Measurements from ENCODE around the gene NELL1.

Gene NELL1

GRCh38 chr11:20782775-20783174, 113.4 kb downstream of the NELL1 start:
- no peak overlapping the region for H2BK120ac ChIP-seq (ENCODE audit: insufficient read depth, low read length, poor library complexity)
- no peak overlapping the region for H3K23ac ChIP-seq (ENCODE audit: low read length)
- no peak overlapping the region for H2AFZ ChIP-seq (ENCODE audit: insufficient read depth, low read length, poor library complexity)
- no peak overlapping the region for H4K12ac ChIP-seq (ENCODE audit: low read depth, low read length)
- H3K18ac ChIP-seq (ENCODE audit: low read length): no peak overlapping the region
- H3K36me3 ChIP-seq (ENCODE audit: control insufficient read depth in 1 of 2, insufficient read depth in 2 of 2, low read length in 2 of 2): no peaks in the 10 kb centered on the region
- no peaks in the 10 kb centered on the region for H3K9me3 ChIP-seq (ENCODE audit: insufficient read depth, low read depth, low read length)
- no peak overlapping the region for H3K4me2 ChIP-seq (ENCODE audit: low read length)
- no peak overlapping the region for H3K4ac ChIP-seq (ENCODE audit: low read depth, low read length)
- H2AK5ac ChIP-seq (ENCODE audit: low read length): no peak overlapping the region
- H3K4me3 ChIP-seq (ENCODE audit: low read depth, low read length): no peak overlapping the region
- H3K79me2 ChIP-seq (ENCODE audit: control insufficient read depth, insufficient read depth, low read length, poor library complexity): no peaks in the 10 kb centered on the region
- H3K4me1 ChIP-seq (ENCODE audit: control insufficient read depth in 1 of 2, insufficient read depth in 2 of 2, low read length in 2 of 2): no peaks in the 10 kb centered on the region
- no peaks in the 10 kb centered on the region for H3K27me3 ChIP-seq (ENCODE audit: insufficient read depth, low read length)
- no CpG with 5 or more reads among the region's 3 CpGs for WGBS (ENCODE audit: extremely low coverage, insufficient coverage, insufficient read length)
- no peak overlapping the region for H3K27ac ChIP-seq (ENCODE audit: low read depth, low read length)
- H3K79me1 ChIP-seq (ENCODE audit: low read length): no peaks in the 10 kb centered on the region
- no peak overlapping the region for H3K9ac ChIP-seq (ENCODE audit: low read length)
- no peak overlapping the region for H3K14ac ChIP-seq (ENCODE audit: low read length)
- peak; percentile 57 to 63 for DNase-seq
- no peak overlapping the region for H4K8ac ChIP-seq (ENCODE audit: low read depth, low read length)
- H4K91ac ChIP-seq (ENCODE audit: low read depth, low read length): no peak overlapping the region
- no peak overlapping the region for H2BK12ac ChIP-seq (ENCODE audit: low read length)
- no peak overlapping the region for H2BK5ac ChIP-seq (ENCODE audit: low read depth, low read length, poor library complexity)

- DNase-seq: peak; percentile 4 to 12
- H3K4me3 ChIP-seq (ENCODE audit: low read depth, low read length): no peak overlapping the region
- no peak overlapping the region for H3K14ac ChIP-seq (ENCODE audit: low read length)
- no peak overlapping the region for H4K12ac ChIP-seq (ENCODE audit: low read depth, low read length)
- H3K79me2 ChIP-seq (ENCODE audit: control insufficient read depth, insufficient read depth, low read length, poor library complexity): no peaks in the 10 kb centered on the region
- H3K23ac ChIP-seq (ENCODE audit: low read length): no peak overlapping the region
- no peaks in the 10 kb centered on the region for H3K36me3 ChIP-seq (ENCODE audit: control insufficient read depth in 1 of 2, insufficient read depth in 2 of 2, low read length in 2 of 2)
- H3K9ac ChIP-seq (ENCODE audit: low read length): no peak overlapping the region
- no peak overlapping the region for H2BK5ac ChIP-seq (ENCODE audit: low read depth, low read length, poor library complexity)
- H2AFZ ChIP-seq (ENCODE audit: insufficient read depth, low read length, poor library complexity): no peak overlapping the region
- no peak overlapping the region for H3K4ac ChIP-seq (ENCODE audit: low read depth, low read length)
- H4K8ac ChIP-seq (ENCODE audit: low read depth, low read length): no peak overlapping the region
- no CpG with 5 or more reads among the region's 4 CpGs for WGBS (ENCODE audit: extremely low coverage, insufficient coverage, insufficient read length)
- no peak overlapping the region for H2AK5ac ChIP-seq (ENCODE audit: low read length)
- no peak overlapping the region for H3K4me2 ChIP-seq (ENCODE audit: low read length)
- no peak overlapping the region for H3K18ac ChIP-seq (ENCODE audit: low read length)
- no peaks in the 10 kb centered on the region for H3K79me1 ChIP-seq (ENCODE audit: low read length)
- no peak overlapping the region for H3K27ac ChIP-seq (ENCODE audit: low read depth, low read length)
- no peak overlapping the region for H2BK120ac ChIP-seq (ENCODE audit: insufficient read depth, low read length, poor library complexity)
- H4K91ac ChIP-seq (ENCODE audit: low read depth, low read length): no peak overlapping the region
- H2BK12ac ChIP-seq (ENCODE audit: low read length): no peak overlapping the region
- H3K9me3 ChIP-seq (ENCODE audit: insufficient read depth, low read depth, low read length): no peaks in the 10 kb centered on the region
- no peaks in the 10 kb centered on the region for H3K4me1 ChIP-seq (ENCODE audit: control insufficient read depth in 1 of 2, insufficient read depth in 2 of 2, low read length in 2 of 2)
- H3K27me3 ChIP-seq (ENCODE audit: insufficient read depth, low read length): no peaks in the 10 kb centered on the region
Measured at GRCh38 chr11:20783220-20783619, 113.8 kb downstream of the NELL1 start.

GRCh38 chr11:20790622-20791021, 121.2 kb downstream of the NELL1 start:
- H4K8ac ChIP-seq (ENCODE audit: low read depth, low read length): no peak overlapping the region
- WGBS (ENCODE audit: extremely low coverage, insufficient coverage, insufficient read length): no CpG with 5 or more reads among the region's 7 CpGs
- no peak for DNase-seq

GRCh38 chr11:20795005-20795404, 125.6 kb downstream of the NELL1 start:
- no peak overlapping the region for H3K9ac ChIP-seq (ENCODE audit: low read length)
- H3K79me2 ChIP-seq (ENCODE audit: control insufficient read depth, insufficient read depth, low read length, poor library complexity): no peaks in the 10 kb centered on the region
- H3K14ac ChIP-seq (ENCODE audit: low read length): no peak overlapping the region
- no peak overlapping the region for H2AK5ac ChIP-seq (ENCODE audit: low read length)
- no peak overlapping the region for H3K18ac ChIP-seq (ENCODE audit: low read length)
- no peaks in the 10 kb centered on the region for H3K79me1 ChIP-seq (ENCODE audit: low read length)
- H2BK120ac ChIP-seq (ENCODE audit: insufficient read depth, low read length, poor library complexity): no peak overlapping the region
- no peak overlapping the region for H2BK5ac ChIP-seq (ENCODE audit: low read depth, low read length, poor library complexity)
- H3K4me3 ChIP-seq (ENCODE audit: low read depth, low read length): no peak overlapping the region
- no peaks in the 10 kb centered on the region for H3K36me3 ChIP-seq (ENCODE audit: control insufficient read depth in 1 of 2, insufficient read depth in 2 of 2, low read length in 2 of 2)
- H3K9me3 ChIP-seq (ENCODE audit: insufficient read depth, low read depth, low read length): no peaks in the 10 kb centered on the region
- H3K27me3 ChIP-seq (ENCODE audit: insufficient read depth, low read length): no peaks in the 10 kb centered on the region
- H3K4ac ChIP-seq (ENCODE audit: low read depth, low read length): no peak overlapping the region
- no peak overlapping the region for H3K4me2 ChIP-seq (ENCODE audit: low read length)
- H3K23ac ChIP-seq (ENCODE audit: low read length): no peak overlapping the region
- H4K12ac ChIP-seq (ENCODE audit: low read depth, low read length): no peak overlapping the region
- no peak for DNase-seq
- no peaks in the 10 kb centered on the region for H3K4me1 ChIP-seq (ENCODE audit: control insufficient read depth in 1 of 2, insufficient read depth in 2 of 2, low read length in 2 of 2)
- H2AFZ ChIP-seq (ENCODE audit: insufficient read depth, low read length, poor library complexity): no peak overlapping the region
- no peak overlapping the region for H2BK12ac ChIP-seq (ENCODE audit: low read length)
- no peak overlapping the region for H4K8ac ChIP-seq (ENCODE audit: low read depth, low read length)
- whole genome bisulfite sequencing (ENCODE audit: extremely low coverage, insufficient coverage, insufficient read length): no CpG with 5 or more reads among the region's 3 CpGs
- no peak overlapping the region for H3K27ac ChIP-seq (ENCODE audit: low read depth, low read length)
- H4K91ac ChIP-seq (ENCODE audit: low read depth, low read length): no peak overlapping the region

More at GRCh38 chr11:20790622-20791021, 121.2 kb downstream of the NELL1 start:
- Histone ChIP-seq H4K12ac (ENCODE audit: low read depth, low read length) (no peak overlapping the region), H3K79me1 (ENCODE audit: low read length) (no peaks in the 10 kb centered on the region), H3K23ac (ENCODE audit: low read length) (no peak overlapping the region), H3K4me1 (ENCODE audit: control insufficient read depth in 1 of 2, insufficient read depth in 2 of 2, low read length in 2 of 2) (no peaks in the 10 kb centered on the region), H2AFZ (ENCODE audit: insufficient read depth, low read length, poor library complexity) (no peak overlapping the region), H3K4me2 (ENCODE audit: low read length) (no peak overlapping the region), H3K36me3 (ENCODE audit: control insufficient read depth in 1 of 2, insufficient read depth in 2 of 2, low read length in 2 of 2) (no peaks in the 10 kb centered on the region), H2AK5ac (ENCODE audit: low read length) (no peak overlapping the region), H3K27me3 (ENCODE audit: insufficient read depth, low read length) (no peaks in the 10 kb centered on the region), H3K18ac (ENCODE audit: low read length) (no peak overlapping the region), H3K4ac (ENCODE audit: low read depth, low read length) (no peak overlapping the region), H2BK120ac (ENCODE audit: insufficient read depth, low read length, poor library complexity) (no peak overlapping the region), H3K14ac (ENCODE audit: low read length) (no peak overlapping the region), H2BK12ac (ENCODE audit: low read length) (no peak overlapping the region), H3K9ac (ENCODE audit: low read length) (no peak overlapping the region), H3K79me2 (ENCODE audit: control insufficient read depth, insufficient read depth, low read length, poor library complexity) (no peaks in the 10 kb centered on the region), H3K9me3 (ENCODE audit: insufficient read depth, low read depth, low read length) (no peaks in the 10 kb centered on the region), H2BK5ac (ENCODE audit: low read depth, low read length, poor library complexity) (no peak overlapping the region), H4K91ac (ENCODE audit: low read depth, low read length) (no peak overlapping the region), H3K27ac (ENCODE audit: low read depth, low read length) (no peak overlapping the region), H3K4me3 (ENCODE audit: low read depth, low read length) (no peak overlapping the region)

All from trophoblast cell (in vitro differentiated cells and primary cell).